ENCODE measurements around the gene FMO5. TPM values are rescaled to one million over a fixed set of nuclear protein-coding genes. Genes with fewer than 3 reads are reported as not detected.
"Not testable (repeated sequence)": the region's sequence is repeated elsewhere in the genome, so short reads cannot be mapped to it uniquely, and the experiment has no call there.

Gene FMO5
- total and polyA plus RNA-seq, 2 of the 13 experiments (the other 11 are each of a cell fraction or from before 2014, with no cell fraction given): 48.2 to 149 TPM

DNA sequence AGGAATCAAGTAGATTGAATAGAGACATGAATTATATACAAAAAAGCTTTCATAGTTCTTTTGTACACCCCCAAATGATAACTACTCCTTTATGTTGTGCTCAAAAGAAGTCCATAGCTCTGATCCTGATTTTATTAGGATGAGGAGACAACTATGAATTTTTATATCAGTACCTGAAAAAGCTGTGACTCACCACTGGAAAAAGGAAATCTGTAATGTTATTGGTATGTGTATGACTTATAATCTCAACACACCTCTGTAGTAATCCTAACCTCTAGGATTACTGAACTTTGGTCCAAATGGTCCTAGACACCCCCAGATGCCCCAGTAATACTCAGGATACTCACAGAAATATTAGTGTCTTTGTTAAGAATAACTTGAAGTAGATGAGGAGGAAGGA, 63.0 kb downstream of the FMO5 start:
- DNase-seq (ENCODE audit: low spot score) (no peak), FAIRE-seq (no peak), ATAC-seq (no peak)
- BruUV-seq (replicated peaks): no TSS peak
- peaks cover 13% of the 10 kb centered on the region; the same call in 1 of the 2 replicates for H4K20me1 ChIP-seq (ENCODE audit: insufficient read depth, low read length)
- no peak overlapping the region for H3K27ac ChIP-seq (ENCODE audit: extremely low read length, insufficient read depth, low read length)
- no peak overlapping the region for H2AFZ ChIP-seq (ENCODE audit: low read length)
- peaks cover 22 to 90% of the 10 kb centered on the region in 2 experiments for H3K36me3 ChIP-seq (replicated peaks in 1 of 2; ENCODE audit: control insufficient read depth in 1 of 2, insufficient read depth in 2 of 2, low read length in 2 of 2)
- peaks cover 24% of the 10 kb centered on the region for H3K4me1 ChIP-seq (ENCODE audit: insufficient read depth, low read length)
- peaks cover 55% of the 10 kb centered on the region for H3K79me2 ChIP-seq (ENCODE audit: insufficient read depth, low read length)
- H3K9ac ChIP-seq (ENCODE audit: insufficient read depth, low read depth, low read length): no peak overlapping the region
- ChIA-PET CTCF (ENCODE audit: low intra/inter-chr PET ratio, low total read pairs) (no interaction called here), POLR2A (interaction anchor here (1.0 kb wide), 1 partner anchor 9 kb away, joined by 7 read pairs; no protein-coding TSS in a partner anchor)
- intact Hi-C loops (cut with micrococcal nuclease; ENCODE audit: unreplicated experiment) (no loop called here), in situ Hi-C loops (cut with HindIII; ENCODE audit: extremely low pct_ligation_motif_present, low pct_unique_long_range_greater_than_20kb) (no loop called here)
- H3K4me3 ChIP-seq (replicated peaks in 1 of 3; ENCODE audit: insufficient read depth in 1 of 3, low read depth in 2 of 3, low read length in 3 of 3): no peak overlapping the region
- TF ChIP-seq ZNF20 (CRISPR knock-in tag; IDR thresholded peaks at IDR 0.05): no peak
- TF ChIP-seq RBFOX2 (IDR thresholded peaks at IDR 0.05; ENCODE audit: low read depth, low read length): no peak
- H3K9me3 ChIP-seq (ENCODE audit: low read length): no peaks in the 10 kb centered on the region
- no peaks in the 10 kb centered on the region for H3K27me3 ChIP-seq (ENCODE audit: control insufficient read depth in 1 of 2, insufficient read depth in 2 of 2, low read length in 2 of 2)
- no peak overlapping the region for H3K4me2 ChIP-seq (ENCODE audit: low read depth, low read length)

GRCh38 chr1:147157116-147157515, 68.0 kb downstream of the FMO5 start:
- H3K9me3 ChIP-seq (ENCODE audit: low read length); H4K20me1 ChIP-seq (ENCODE audit: insufficient read depth, low read length); H3K79me2 ChIP-seq (ENCODE audit: insufficient read depth, low read length); intact Hi-C loops (cut with micrococcal nuclease; ENCODE audit: unreplicated experiment); in situ Hi-C loops (cut with HindIII; ENCODE audit: extremely low pct_ligation_motif_present, low pct_unique_long_range_greater_than_20kb); CTCF ChIA-PET (ENCODE audit: low intra/inter-chr PET ratio, low total read pairs); H3K27ac ChIP-seq (ENCODE audit: extremely low read length, insufficient read depth, low read length); FAIRE-seq; H3K4me2 ChIP-seq (ENCODE audit: low read depth, low read length); DNase-seq (ENCODE audit: low spot score); POLR2A ChIA-PET; BruUV-seq (replicated peaks); H3K9ac ChIP-seq (ENCODE audit: insufficient read depth, low read depth, low read length); H3K27me3 ChIP-seq (ENCODE audit: control insufficient read depth in 1 of 2, insufficient read depth in 2 of 2, low read length in 2 of 2); H2AFZ ChIP-seq (ENCODE audit: low read length); H3K4me3 ChIP-seq (replicated peaks in 1 of 3; ENCODE audit: insufficient read depth in 1 of 3, low read depth in 2 of 3, low read length in 3 of 3); ATAC-seq: not testable (repeated sequence)
- peaks cover 29 to 74% of the 10 kb centered on the region in 2 experiments for H3K36me3 ChIP-seq (replicated peaks in 1 of 2; ENCODE audit: control insufficient read depth in 1 of 2, insufficient read depth in 2 of 2, low read length in 2 of 2)
- peaks cover 16% of the 10 kb centered on the region for H3K4me1 ChIP-seq (ENCODE audit: insufficient read depth, low read length)
- WGBS (ENCODE audit: low lambda C conversion rate): 94% methylated on average over 2 of the region's 2 CpGs

DNA sequence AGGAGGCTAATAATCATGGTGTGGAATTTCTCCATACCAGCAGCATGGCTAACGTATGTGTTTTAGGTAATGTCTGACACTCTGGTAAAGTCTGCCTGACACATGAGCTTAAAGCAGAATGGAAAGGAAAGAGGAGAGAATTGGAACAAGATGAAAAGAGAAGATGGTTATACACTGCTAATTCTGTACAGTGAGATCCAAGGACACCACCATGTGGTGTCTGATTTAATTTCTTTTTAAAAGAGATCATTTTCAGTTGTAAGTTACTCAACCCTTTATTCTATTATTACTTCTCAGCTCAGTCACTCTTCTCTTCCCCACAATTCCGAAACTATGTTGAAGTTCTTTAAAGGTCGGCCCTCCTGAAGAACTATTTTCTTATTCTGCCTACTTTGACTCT, 68.5 kb downstream of the FMO5 start:
- Histone ChIP-seq H4K20me1 (ENCODE audit: insufficient read depth, low read length) (no peaks in the 10 kb centered on the region; the same call in 1 of the 2 replicates), H3K9ac (ENCODE audit: insufficient read depth, low read depth, low read length) (no peak overlapping the region), H2AFZ (ENCODE audit: low read length) (no peak overlapping the region), H3K4me1 (ENCODE audit: insufficient read depth, low read length) (peaks cover 16% of the 10 kb centered on the region), H3K9me3 (ENCODE audit: low read length) (no peaks in the 10 kb centered on the region), H3K4me3 (replicated peaks in 1 of 3; ENCODE audit: insufficient read depth in 1 of 3, low read depth in 2 of 3, low read length in 3 of 3) (no peak overlapping the region), H3K4me2 (ENCODE audit: low read depth, low read length) (no peak overlapping the region), H3K79me2 (ENCODE audit: insufficient read depth, low read length) (peaks cover 8% of the 10 kb centered on the region), H3K27me3 (ENCODE audit: control insufficient read depth in 1 of 2, insufficient read depth in 2 of 2, low read length in 2 of 2) (no peaks in the 10 kb centered on the region), H3K36me3 (replicated peaks in 1 of 2; ENCODE audit: control insufficient read depth in 1 of 2, insufficient read depth in 2 of 2, low read length in 2 of 2) (peaks cover 29 to 69% of the 10 kb centered on the region in 2 experiments), H3K27ac (ENCODE audit: extremely low read length, insufficient read depth, low read length) (no peak overlapping the region)
- no peak for DNase-seq (ENCODE audit: low spot score)
- BruUV-seq (replicated peaks): no TSS peak
- intact Hi-C loops (cut with micrococcal nuclease; ENCODE audit: unreplicated experiment) (no loop called here), in situ Hi-C loops (cut with HindIII; ENCODE audit: extremely low pct_ligation_motif_present, low pct_unique_long_range_greater_than_20kb) (no loop called here)
- ATAC-seq: no peak
- POLR2A ChIA-PET: no interaction called here
- no peak for FAIRE-seq
- 96% methylated on average over 3 of the region's 3 CpGs for WGBS (ENCODE audit: low lambda C conversion rate)
- CTCF ChIA-PET (ENCODE audit: low intra/inter-chr PET ratio, low total read pairs): no interaction called here
- TF ChIP-seq SETDB1 (CRISPR knock-in tag; IDR thresholded peaks at IDR 0.05; ENCODE audit: borderline replicate concordance) (no peak), ZNF331 (CRISPR knock-in tag; IDR thresholded peaks at IDR 0.05) (no peak), ZNF160 (CRISPR knock-in tag; IDR thresholded peaks at IDR 0.05) (no peak), ZNF678 (CRISPR knock-in tag; IDR thresholded peaks at IDR 0.05) (no peak), MIER2 (CRISPR knock-in tag; IDR thresholded peaks at IDR 0.05) (no peak), ZNF530 (CRISPR knock-in tag; IDR thresholded peaks at IDR 0.05; ENCODE audit: low read depth) (no peak)
- TF ChIP-seq, protein P1, sequence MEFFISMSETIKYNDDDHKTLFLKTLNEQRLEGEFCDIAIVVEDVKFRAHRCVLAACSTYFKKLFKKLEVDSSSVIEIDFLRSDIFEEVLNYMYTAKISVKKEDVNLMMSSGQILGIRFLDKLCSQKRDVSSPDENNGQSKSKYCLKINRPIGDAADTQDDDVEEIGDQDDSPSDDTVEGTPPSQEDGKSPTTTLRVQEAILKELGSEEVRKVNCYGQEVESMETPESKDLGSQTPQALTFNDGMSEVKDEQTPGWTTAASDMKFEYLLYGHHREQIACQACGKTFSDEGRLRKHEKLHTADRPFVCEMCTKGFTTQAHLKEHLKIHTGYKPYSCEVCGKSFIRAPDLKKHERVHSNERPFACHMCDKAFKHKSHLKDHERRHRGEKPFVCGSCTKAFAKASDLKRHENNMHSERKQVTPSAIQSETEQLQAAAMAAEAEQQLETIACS (CRISPR knock-in tag; IDR thresholded peaks at IDR 0.05): no peak
- TF ChIP-seq, protein P2, sequence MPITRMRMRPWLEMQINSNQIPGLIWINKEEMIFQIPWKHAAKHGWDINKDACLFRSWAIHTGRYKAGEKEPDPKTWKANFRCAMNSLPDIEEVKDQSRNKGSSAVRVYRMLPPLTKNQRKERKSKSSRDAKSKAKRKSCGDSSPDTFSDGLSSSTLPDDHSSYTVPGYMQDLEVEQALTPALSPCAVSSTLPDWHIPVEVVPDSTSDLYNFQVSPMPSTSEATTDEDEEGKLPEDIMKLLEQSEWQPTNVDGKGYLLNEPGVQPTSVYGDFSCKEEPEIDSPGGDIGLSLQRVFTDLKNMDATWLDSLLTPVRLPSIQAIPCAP (CRISPR knock-in tag; IDR thresholded peaks at IDR 0.05; ENCODE audit: low read depth): no peak

Data from HepG2 (cell line).